KG1 (cell line): ENCODE measurements around the gene PMEPA1.

ENCODE experiments used
- DNase-seq: peaks from one replicate; lab custom pipeline; 2025; lab: John Stamatoyannopoulos, UW

Gene PMEPA1

GRCh38 chr20:57676589-57677583, 32.9 kb downstream of the PMEPA1 start:
- no peak for DNase-seq

DNA sequence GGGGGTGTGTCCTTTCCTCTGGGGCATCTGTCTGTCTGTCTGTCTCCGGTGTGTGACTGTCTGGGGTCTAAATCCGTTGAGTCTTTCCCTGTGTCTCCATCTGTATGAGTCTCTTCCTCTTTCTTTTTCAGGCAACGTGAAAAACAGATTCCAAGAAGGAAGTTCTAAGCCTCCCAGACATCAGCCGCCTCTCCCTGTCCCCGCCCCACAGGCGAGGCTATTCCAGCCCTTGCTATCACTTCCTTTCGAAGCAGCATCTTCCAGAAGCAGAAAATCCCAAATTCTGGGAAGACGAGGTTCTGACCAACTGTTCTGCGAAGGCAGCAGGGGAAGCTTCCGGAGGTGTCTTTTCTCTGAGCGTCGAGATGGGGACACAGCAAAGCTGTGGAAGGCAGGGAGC, 34.0 kb downstream of the PMEPA1 start:
- no peak for DNase-seq

- DNase-seq, result no peak
Measured at GRCh38 chr20:57672953-57673575, 36.8 kb downstream of the PMEPA1 start.

GRCh38 chr20:57672164-57672563, 37.7 kb downstream of the PMEPA1 start:
- DNase-seq, result no peak

- no peak for DNase-seq
Measured at GRCh38 chr20:57671662-57672061, 38.2 kb downstream of the PMEPA1 start.

DNA sequence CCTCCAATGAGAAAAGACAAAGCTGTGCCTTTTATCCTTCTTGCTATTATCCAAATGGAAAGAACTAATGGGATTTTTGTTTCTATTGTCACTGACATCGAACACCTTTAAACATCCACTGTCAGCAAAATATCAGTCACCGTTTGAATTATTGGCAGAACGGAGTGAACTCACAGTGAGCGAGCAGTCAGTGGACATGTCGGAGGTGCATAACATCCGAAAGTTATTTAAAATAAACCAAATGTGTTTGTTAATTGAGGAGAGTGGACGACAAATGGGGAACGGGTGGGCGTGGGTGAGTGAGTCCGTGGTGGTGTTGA, 38.8 kb downstream of the PMEPA1 start:
- no peak for DNase-seq

DNA sequence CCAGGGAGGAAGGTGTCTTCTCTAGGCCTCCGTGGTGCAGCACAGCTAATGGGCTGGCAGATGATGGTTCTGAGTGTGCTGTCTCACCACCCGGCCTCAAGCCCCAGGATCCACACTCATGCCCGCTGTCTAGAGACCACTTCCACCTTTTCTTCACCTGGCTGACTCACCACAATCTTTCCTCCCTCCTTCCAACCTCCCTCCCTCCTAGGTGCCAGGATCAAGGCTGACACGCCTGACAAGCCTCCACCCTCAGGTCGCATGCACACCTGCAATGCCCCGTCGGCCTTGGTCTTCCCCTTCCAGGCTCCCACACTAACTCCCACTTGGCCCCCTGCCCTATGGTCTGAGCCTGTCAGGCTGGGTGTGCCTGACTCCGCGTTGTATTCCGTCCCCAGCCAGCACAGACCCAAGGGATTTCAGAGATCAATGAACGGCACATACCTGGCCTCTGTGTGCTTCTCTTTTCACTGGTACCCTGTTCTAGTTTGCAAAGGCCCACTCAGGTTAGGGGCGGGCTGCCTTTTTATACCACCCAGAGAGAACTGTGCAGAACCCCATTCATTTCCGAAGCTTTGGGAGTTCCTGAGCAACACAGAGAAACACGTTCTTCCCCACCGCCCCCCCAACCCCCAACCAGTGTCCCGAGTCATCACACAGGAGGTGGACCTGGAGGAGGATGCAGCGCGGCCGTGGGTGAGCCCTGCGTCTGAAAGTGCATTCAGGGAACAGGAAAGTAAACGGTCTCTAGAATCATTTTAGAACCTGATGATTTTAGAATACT, 39.3 kb downstream of the PMEPA1 start:
- no peak for DNase-seq

DNA sequence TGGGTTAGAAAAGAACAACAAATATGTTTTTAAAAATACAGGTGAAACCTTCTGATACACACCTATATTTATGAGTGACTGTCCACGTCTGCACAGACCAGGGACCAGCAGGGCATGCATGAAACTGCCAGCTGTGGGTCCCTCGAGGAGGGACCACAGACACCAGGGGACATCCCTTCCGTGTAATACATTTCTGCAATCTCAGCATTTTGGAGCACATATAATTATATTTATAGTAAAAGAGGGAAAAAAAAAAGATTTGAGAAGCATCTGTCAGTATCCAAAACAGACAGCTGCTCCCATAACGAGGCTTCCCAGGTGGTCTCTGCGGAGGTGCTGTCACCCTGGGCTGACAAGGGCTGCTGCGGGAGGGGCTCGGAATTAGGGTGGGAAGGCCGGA, 40.2 kb downstream of the PMEPA1 start:
- DNase-seq, result no peak

DNA sequence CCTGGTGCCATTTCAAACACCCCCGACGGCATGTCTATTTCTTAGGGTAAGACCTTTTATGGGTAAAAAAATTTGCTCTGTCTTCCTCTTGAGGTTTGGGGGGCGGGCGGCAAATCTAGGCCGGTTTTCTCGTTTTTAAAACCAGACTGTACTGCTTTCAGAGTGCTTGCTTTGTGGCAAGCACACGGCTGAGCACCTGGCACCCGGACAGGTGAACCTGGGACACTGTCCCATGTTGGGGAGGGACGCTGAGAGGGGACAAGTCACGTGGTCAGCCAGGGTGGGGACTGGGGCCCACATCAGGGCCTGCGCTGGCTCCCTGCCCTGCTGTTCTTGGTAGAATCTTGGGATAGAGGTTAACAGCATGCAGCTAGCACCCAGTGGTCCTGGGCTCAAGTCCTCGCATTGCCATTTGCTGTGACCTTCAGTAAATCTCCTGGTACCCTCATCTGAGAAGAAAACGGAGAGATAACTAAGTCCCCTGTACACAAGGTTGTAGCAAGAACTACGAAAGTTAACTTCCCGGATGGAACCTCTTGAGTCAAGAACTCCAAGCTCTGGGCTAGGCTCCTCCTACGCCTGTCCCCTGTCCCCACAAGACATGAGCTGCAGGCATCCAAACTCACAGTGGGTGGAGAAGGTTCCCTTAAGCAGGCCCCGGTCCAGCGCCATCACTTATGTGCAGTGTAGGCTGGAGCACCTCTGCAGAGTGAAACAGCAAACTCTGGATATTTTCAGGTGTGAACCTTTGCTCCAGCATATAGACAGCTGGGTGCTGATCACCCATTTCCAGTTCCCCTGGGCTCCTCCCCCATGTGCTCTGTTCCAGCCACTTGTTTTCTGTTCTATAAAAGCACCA, 41.7 kb downstream of the PMEPA1 start:
- no peak for DNase-seq

DNA sequence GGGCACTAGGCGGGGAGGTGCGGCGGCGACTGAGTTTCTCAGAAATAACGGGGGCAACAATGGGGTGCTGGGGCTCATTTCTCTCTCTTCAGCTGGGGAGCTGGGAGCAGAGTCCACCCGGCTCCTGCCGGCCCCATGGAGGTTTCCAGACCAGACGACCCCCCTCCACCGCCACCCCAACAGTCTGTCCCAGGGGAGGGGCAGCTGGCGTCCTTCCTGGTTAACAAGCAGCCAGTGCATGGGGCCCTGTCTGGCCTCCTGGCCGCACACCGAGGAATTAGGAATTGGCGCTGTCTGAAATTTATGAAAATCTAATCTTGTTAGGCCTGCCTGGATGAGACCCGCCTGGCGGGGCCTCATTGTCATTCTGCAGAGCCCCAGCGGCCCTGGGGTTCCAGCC, 42.4 kb downstream of the PMEPA1 start:
- no peak for DNase-seq

DNA sequence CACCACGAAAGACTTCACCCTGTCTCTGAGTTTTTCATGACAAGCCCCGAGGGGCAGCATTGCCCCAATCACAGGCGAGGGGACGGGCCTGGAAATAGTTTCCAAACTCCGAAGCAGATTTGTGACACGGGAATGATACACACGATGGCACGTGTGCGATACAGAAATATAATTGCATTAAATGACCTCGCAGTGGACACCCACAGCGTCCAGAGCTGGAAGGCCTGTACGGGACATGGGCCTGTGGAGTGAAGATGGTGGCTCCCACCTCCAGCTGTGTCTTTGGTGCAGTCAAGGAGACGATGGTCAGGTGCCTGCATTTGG, 43.0 kb downstream of the PMEPA1 start:
- no peak for DNase-seq

DNA sequence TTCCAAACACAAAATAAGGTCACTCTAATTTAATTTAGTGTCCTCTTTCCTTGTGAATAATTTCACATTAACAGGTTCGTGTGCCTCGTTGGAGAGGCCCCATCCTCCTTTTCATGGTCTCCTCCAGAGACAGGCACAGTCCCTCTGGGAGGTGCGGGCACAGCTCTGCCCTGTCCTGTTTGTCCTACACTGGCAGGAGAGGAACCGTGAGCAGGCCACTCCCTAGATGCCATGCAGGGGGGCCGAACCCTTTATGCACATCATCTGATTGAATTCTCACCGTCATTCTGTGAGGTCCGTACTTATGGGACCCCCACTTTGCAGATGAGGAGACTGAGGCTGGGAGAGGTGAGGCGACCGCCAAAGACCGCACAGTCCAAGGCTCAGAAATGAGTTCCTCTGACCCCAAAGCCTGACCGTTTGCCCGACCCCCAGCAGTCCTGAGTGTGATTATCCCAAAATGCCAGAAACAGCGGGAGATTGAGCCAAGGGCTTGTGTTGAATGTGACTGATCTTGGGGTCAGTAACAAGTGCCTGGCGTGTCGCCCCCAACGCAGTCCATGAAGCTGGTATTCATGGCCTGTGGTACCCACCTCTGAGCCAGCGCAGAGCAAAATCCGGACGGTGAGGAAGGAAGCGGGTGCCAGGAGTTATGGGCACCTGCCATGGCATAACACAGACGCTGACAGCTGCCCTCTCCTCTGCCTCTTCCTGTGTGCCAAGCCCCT, 43.5 kb downstream of the PMEPA1 start:
- DNase-seq, result no peak

- no peak for DNase-seq
Measured at GRCh38 chr20:57665589-57665971, 44.2 kb downstream of the PMEPA1 start.

GRCh38 chr20:57664924-57665588, 44.8 kb downstream of the PMEPA1 start:
- no peak for DNase-seq

DNA sequence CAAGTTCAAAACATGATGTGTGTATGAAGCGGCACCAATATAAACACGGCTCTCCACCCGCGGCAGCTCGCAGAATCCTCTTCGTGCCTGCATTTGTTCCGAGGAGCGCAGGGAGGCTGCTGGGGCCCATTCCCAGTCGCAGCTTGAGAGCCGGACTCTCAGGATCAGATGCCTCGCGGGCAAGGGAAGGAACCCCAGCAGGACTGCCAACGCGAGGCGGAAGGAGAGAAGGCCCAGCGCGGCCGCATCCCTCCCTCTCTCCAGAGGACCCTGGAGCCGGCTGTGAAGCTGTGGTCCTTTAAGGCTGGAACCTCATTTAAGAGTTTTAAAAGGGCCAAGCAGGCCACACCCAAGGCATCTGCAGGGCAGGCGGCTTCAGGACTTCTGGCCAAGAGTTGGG, 45.3 kb downstream of the PMEPA1 start:
- no peak for DNase-seq

DNA sequence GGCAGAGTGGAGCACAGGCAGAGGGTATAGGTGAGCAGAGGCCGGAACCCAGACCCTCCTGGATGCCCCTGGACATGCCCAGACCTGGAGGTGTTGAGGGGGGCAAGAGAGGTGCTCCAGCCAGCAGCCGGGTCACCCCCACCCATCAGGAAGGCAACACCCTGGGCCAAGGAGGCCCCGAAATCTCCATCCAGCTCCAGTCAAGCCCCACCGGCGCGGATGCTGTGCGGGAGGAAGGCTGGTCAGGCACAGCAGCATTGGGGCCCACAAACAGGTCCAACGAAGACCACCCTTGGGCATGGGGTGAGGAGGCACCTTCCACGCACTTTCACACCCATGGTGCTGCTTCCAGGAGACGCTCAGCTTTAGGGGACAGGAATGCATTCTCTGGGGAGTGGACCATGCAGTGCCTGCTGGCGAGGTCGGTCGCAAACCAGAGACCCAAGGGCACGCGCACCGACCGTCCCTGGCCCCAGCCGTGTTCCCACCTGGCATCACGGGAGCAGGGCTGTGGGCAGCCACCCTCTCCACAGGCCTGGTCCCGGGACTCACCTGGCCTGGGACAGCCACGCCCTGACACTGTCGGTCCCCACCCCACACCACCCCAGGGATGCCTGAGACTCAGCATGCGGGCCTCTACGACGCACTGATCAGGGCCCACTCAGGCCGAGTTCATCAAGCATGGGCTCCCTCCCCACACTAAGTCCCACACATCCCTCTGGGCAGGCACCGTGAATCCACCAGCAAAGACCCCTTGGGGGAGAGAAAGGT, 45.9 kb downstream of the PMEPA1 start:
- DNase-seq, result no peak

DNA sequence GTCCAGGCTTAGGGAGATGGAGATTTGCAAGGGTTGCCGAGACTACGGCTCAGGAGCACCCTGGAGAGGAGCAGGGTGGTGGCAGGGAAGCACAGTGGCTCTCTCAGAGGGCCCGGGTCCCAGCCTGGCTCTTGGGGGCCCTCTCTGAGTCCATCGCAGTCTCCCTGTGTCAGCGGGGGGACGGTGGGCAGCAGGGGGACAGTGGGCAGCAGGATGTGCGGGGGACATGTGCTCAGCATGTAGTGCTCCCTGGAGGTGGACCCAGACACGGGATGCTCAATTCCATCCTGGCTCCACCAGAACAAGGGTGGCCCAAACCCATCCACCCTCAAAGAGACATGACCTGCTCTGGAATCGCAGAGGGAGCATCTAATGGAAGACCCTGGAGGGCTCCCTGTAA, 46.6 kb downstream of the PMEPA1 start:
- DNase-seq, result no peak

- DNase-seq, result no peak
Measured at GRCh38 chr20:57662456-57663240, 47.2 kb downstream of the PMEPA1 start.
